Posterior vena cava (tissue), 2 donors: ENCODE data around the gene TRPC6. TPM values are rescaled to one million over a fixed set of nuclear protein-coding genes. Genes with fewer than 3 reads are reported as not detected.
"Not testable (repeated sequence)": the region's sequence is repeated elsewhere in the genome, so short reads cannot be mapped to it uniquely, and the experiment has no call there.

ENCODE experiments used
- DNase-seq: peaks from one replicate; pipeline ENCODE4 v3.0.0-alpha.2; 2020; ENCODE audit warnings: low spot score
- intact Hi-C, 2 donors: fragments of 100-400 bp; cut with DNase I; formaldehyde crosslinking; loops; one replicate each; pipeline versions ENCODE4 v1.14.1 to v1.14.2; 2022 to 2023
- total RNA-seq, 2 donors: library from RNA; stranded (reverse); fragmentation: NEBNext Ultra II Directional; extraction: Animal tissue kit (Norgen Biotek cat#: 25700); gene quantifications; one replicate each; pipeline ENCODE4 v1.2.1, GENCODE V29; 2021
- donor health status: DM: yes; HTN: yes; CAD: no.
- donor health status: DM: yes; HTN: yes; CAD: no.

Gene TRPC6
- total RNA-seq, 2 donors from 2014 or later, result 2.4 to 2.7 TPM

DNA sequence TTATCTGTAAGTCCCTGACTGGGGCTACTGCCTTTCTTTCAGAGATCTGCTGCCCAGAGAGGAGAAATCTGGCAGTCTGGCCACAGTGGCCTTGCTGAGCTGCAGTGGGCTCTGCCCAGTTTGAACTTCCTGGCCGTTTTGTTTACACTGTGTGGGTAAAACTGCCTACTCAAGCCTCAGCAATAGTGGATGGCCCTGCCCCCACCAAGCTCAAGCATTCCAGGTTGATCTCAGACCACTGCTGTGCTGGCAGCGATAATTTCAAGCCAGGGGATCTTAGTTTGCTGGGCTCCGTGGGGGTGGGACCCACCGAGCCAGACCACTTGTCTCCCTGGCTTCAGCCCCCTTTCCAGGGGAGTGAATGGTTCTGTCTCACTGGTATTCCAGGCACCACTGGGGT lies 117.5 kb downstream of the TRPC6 start:
- DNase-seq, result no peak
- intact Hi-C loops, result no loop called here

DNA sequence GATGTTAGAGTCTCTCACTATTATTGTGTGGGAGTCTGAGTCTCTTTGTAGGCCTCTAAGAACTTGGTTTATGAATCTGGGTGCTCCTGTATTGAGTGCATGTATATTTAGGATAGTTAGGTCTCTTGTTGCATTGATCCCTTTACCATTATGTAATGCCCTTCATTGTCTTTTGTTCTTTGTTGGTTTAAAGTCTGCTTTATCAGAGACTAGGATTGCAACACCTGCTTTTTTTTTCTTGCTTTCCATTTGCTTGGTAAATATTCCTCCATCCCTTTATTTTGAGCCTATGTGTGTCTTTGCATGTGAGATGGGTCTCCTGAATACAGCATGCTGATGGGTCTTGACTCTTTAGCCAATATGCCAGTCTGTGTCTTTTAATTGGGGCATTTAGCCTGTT lies 119.4 kb downstream of the TRPC6 start:
- intact Hi-C loops, DNase-seq: not testable (repeated sequence)

DNA sequence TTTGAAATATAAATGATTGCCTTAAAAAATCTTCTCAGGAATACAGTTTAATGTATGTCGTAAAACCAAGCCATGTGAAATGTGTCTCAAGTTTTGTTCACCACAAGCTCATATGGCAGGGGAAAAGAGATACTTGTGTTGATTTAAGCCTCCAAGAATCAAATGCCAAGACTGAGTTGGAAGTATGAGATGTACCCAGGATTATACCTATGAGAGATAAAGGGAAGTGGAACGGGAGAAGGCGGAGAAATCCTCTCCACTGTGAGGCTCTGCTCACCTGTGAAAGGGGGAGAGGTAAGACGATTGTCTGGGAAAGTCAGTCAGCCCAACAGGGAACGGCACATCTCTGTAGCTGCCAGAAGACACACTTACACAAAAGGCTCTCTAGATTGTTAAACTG lies 124.8 kb downstream of the TRPC6 start:
- no peak for DNase-seq
- intact Hi-C loops, result no loop called here

DNA sequence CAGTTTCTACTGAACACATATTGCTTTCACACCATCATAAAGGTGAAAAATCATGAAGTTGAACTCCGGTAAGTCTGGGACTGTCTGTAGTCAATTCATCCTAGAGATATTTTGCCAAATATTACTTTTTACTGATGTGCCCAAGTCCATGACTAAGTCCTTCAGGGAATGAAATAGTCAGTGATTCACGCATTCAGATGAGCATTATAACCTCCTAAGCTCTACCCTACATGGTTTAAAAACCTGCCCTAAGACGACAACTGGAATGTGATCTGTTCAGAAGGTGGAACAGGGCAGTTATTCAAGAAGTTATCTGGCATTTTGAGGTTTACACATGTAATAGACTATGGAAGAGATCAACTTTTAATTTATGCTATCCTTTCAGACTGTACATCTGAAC lies 125.6 kb downstream of the TRPC6 start:
- DNase-seq, result no peak
- intact Hi-C loops, result no loop called here

DNA sequence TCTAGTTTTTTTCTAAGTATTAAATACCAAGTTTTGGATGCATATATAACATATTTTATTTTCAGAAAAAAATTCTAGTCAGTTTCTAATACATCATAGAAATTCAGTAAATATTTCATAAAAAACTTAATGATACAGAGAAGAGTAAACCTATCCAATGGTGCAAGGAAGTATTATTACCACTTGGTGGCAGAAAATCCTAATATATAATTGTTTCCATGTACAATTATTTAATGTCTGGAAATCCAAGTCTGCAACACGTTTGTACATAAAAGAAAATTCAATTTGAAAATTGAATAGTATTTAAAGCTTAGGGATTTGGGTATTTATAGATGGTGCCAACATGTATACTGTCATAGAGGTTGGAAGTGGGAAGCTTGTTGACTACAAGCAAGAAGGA lies 127.0 kb downstream of the TRPC6 start:
- DNase-seq, result no peak
- intact Hi-C loops, result no loop called here

DNA sequence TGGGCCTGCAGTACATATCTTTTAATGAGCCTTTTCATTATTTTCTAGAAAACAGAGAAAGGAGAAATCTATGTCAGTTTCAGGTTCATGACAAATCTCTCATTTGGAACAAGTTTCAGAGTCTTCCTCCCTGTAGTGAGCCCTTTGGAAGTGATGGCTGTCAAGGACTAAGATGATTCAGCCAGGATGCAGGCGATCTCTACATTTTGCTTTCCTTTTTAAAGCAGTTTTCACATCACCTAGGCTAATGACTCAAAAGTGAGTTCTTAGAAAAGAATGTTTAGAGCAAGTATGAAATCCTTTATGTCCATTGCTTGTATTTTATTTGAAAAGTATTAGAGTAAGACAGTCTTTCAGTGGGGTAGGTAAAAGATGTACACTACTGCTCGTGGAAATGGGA lies 130.1 kb downstream of the TRPC6 start:
- DNase-seq, result no peak
- intact Hi-C loops, result no loop called here

DNA sequence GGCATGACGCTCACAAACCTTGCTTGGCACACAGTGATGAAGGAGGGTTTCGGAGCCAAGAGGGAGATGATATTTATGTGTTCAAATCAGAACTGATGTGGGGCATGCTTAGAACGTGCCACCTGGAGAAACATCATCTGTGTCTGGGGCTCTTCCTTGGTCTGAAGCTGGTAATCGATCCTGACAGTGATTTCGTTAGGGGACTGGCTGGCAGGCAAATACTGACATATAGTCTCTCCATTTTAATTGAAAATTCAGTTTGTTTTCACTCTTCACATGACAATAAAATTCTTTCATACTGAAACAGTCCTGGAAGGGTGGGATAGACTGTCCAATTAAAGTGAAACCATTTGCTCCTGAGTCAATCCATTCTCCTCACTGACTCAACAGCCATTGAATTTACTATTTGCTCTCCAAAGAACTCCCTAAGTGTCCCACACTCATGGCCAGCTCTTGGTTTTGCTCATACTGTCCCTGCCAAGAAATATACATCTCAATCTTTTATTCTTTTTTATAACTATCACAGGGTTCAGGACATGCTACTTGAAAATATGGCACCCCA lies 134.8 kb downstream of the TRPC6 start:
- DNase-seq, result no peak
- intact Hi-C loops, result loop anchor here in 1 of 2 donors (10.0 kb wide), 1 partner anchor 396 kb away; no protein-coding TSS in a partner anchor

DNA sequence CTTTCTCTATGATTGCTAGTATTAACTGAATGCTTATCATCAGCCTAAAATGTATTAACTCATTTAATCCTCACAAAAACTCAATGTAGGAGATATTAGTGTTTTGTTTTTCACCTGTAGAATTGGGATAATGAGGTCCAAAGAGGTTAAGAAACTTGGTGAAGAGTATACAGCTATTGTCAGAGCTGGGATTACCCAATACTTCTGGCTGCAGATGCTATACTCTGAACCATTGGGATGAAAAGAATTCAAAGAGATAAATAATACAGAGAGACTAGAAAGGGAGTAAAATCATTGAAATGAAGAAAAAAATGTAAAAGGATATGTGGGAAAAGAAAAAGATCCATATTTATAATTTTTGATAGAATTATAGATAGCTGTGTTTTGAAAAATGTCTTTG lies 137.1 kb downstream of the TRPC6 start:
- intact Hi-C loops, result loop anchor here in 1 of 2 donors (10.0 kb wide), 1 partner anchor 398 kb away; no protein-coding TSS in a partner anchor
- no peak for DNase-seq

DNA sequence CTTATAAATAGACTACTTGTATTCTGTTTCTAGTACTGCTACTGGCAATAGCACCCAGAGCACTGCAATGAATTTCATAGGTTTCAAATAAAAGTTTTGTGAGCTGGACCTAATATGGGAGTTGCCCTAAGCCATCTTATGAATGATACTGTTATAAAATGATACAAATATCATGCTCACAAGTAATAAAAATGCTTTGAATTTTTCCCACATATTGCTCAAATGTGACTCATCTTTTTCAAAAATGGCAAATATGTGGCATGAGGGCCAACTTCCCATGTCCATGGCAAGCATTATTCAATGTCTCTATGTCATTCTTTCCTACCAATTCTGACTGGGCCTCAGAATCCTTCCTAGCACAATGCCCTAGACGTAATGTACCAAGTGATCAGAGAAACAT lies 137.6 kb downstream of the TRPC6 start:
- intact Hi-C loops, result loop anchor here in 1 of 2 donors (10.0 kb wide), 1 partner anchor 399 kb away; no protein-coding TSS in a partner anchor

DNA sequence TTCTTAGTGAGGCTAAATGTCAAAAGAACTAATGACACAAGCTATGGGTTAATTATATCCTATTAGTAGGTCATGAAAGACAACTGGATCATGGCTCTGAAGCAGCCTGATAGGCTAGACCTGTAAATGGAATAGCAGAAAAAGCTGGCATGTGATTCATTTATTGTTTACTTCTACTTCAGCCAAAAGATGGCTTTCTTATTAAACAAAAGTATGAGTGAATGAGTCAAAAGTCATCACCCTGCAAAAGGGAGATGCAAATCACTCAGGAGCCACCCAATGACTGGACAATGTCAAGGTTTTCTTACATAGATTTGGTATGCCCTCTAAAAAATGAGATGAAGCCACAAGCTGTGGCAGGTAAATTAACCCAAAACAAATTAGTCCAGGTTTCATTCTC lies 138.0 kb downstream of the TRPC6 start:
- DNase-seq, result no peak
- intact Hi-C loops, result loop anchor here in 1 of 2 donors (10.0 kb wide), 1 partner anchor 399 kb away; no protein-coding TSS in a partner anchor

More for the DNA sequence above, 137.6 kb downstream of the TRPC6 start:
- DNase-seq, result no peak

DNA sequence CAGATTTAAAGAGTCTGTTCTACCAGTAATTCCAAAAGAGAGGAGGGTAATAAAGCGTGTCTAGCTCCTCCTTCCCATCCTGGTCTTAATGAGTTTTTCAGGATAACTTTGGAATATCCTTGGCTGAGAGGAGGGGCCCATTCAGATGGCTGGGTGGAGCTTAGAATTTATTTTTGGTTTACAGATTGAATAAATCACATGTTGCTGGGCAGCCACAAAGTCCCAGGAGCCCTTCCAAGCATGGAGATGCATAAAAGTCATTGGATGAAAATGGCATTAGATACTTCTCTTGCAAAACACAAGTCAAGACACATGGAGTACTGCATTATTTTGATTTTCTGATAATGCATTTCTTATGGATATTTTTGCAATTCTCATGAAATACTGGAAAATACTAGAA lies 139.0 kb downstream of the TRPC6 start:
- no peak for DNase-seq
- intact Hi-C loops, result loop anchor here in 1 of 2 donors (10.0 kb wide), 1 partner anchor 400 kb away; no protein-coding TSS in a partner anchor

DNA sequence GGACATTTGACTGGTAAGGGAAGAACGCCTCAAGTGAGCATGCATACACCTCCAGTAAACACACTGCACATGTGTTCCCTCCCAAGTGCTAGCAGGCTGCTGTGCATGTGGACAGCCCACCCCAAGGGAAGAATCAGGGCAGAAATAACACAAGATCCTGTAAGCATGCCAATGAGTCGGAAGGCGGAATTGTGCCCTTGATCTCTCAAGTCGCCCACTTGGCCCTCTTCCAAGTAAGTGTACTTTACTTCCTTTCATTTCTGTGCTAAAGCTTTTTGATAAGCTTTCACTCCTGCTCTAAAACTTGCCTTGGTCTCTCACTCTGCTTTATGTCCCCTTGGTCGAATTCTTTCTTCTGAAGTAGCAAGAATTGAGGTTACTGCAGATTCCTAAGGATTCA lies 139.6 kb downstream of the TRPC6 start:
- no peak for DNase-seq
- intact Hi-C loops, result loop anchor here in 1 of 2 donors (10.0 kb wide), 1 partner anchor 401 kb away; no protein-coding TSS in a partner anchor

DNA sequence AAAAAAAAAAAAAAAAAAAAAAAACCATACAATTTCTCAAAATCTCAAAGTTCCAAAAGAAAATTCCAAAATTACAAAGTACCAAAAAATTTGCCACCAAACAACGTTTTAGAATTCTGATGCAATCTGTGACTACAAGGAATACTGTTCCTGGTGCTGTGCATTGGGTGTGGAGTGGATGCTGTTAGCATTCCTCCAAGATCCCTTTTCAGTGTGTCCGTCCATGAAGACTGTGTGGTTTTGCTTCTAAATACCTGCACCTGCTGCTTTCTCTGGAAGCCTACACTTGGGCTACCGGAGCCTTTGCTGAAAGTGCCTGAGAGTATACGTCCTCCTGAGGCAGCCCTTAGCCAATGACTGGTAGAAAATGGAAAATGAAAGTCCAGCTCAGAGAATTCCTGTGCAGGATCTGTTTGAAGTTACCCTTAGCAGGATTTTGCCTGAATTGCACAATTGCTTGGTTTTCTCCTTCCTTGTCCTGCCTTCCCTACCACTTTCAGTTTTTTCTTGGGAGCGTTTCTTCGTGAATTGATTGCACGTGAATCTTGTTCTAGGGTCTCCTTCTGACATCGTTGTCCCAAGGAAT lies 140.8 kb downstream of the TRPC6 start:
- intact Hi-C loops, result loop anchor here in 1 of 2 donors (10.0 kb wide), 1 partner anchor 402 kb away; no protein-coding TSS in a partner anchor
- DNase-seq, result no peak

DNA sequence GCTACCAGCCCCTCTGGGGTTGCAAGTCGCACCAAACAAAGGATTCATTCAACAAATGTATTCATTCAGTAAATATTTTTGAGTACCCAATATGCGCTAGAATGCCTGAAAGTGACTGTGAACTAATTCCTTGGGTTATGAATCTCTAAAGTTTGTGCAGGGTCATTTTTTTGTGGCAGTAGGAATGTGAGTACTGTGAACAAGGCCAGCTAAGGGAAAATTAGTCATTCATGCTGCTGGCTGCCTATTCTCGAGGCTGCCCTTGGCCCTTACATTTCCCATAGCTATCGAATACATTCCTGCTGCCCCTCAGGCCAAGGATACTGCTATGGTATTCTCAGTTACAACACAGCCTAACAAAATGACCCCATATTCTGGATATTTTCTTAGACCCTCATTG lies 141.6 kb downstream of the TRPC6 start:
- no peak for DNase-seq
- intact Hi-C loops, result loop anchor here in 1 of 2 donors (10.0 kb wide), 1 partner anchor 403 kb away; no protein-coding TSS in a partner anchor

DNA sequence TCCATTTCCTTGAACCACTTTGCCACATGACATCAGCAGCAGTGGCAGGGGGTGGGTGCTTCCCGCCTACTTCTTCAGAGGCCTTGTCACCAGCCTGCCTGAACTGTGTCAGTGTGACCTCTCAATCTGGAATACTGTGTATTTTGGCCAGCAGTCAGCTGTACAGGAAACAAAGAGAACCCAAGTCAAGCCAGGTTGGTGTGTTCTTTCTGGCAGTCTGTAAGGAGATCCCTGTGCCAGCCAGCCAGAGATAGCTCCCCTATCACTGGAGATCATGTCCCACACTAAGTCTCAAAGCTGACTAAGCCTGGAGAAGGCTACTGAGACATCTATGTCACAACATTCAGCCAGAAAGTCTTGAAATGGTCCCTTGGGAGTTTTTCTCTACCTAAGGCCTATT lies 142.1 kb downstream of the TRPC6 start:
- intact Hi-C loops, result loop anchor here in 1 of 2 donors (10.0 kb wide), 1 partner anchor 403 kb away; no protein-coding TSS in a partner anchor

DNA sequence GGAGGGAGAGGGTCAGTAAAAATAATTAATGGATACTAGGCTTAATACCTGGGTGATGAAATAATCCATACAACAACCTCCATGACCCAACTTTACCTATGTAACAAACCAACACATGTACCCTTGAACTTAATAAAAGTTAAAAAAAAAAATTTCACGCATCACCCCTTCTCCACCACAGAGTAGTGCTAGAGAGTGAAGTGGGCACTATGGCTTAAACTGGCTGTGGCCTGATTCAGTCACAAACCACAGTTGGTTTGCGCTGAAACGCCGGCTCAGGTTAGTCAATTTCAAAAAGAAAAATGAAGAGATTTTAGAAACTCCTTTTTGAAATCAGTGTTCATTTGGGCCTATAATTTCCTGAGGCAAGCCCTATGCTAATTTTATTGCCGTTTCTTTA lies 144.3 kb downstream of the TRPC6 start:
- intact Hi-C loops, result no loop called here
- DNase-seq, result no peak

More for the DNA sequence above, 142.1 kb downstream of the TRPC6 start:
- no peak for DNase-seq

DNA sequence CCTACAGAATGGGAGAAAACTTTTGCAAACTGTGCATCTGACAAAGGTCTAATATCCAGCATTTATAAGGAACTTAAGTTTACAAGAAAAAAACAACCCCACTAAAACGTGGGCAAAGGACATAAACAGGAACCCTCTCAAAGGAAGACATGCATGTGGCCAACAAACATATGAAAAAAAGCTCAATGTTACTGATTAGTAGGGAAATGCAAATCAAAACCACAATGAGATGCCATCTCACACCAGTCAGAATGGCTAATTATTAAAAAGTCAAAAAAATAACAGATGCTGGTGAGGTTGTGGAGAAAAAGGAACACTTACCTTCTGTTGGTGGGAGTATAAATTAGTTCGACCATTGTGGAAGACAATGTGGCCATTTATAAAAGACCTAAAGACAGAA lies 145.1 kb downstream of the TRPC6 start:
- intact Hi-C loops, DNase-seq: not testable (repeated sequence)

DNA sequence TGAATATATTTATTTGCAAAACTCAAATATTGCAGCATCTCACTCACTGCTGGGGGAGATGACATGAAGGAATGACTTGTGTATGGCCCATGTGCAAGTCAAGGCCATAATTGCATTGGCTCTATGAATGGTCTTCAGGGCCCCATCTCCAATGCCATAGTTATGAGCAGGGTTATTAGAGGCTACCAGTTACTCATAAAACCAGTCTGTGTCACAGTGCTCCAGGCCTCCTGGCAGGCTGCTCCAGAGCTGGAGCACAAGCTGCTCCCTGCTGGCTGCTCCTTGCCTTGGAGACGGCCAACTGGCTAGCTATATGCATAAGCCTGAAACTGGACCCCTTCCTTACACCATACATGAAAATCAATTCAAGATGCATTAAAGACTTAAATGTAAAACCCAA lies 145.7 kb downstream of the TRPC6 start:
- intact Hi-C loops, result no loop called here
- DNase-seq, result no peak

DNA sequence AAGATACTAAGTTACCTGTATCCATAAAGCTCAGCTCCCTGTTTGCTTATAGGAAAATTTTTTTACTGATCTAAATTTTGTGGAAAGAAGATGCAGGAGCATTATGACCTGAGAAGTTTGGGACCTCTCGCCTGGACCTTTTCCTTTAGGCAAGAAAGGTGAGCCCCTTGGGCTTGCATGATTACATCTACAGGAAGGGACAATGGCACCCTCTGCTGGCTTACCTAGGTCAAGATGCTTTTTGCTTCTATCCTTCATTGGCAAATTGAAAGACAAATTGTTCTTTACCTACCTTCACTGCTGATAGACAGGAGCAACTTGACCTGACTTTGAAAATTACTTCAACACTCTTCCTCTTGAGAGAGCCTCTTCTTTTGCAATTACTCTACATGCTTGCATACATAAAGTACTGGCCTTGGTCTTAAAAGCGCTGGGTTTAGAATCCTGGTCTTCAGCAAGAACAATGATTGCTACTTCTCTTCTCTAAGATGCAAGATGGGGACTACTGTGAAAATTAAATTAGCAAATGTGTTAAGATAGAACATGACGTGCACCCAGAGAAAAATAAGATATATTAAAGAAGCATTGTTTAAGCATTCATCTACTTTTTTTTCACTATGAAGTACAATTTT lies 147.2 kb downstream of the TRPC6 start:
- DNase-seq, result no peak

DNA sequence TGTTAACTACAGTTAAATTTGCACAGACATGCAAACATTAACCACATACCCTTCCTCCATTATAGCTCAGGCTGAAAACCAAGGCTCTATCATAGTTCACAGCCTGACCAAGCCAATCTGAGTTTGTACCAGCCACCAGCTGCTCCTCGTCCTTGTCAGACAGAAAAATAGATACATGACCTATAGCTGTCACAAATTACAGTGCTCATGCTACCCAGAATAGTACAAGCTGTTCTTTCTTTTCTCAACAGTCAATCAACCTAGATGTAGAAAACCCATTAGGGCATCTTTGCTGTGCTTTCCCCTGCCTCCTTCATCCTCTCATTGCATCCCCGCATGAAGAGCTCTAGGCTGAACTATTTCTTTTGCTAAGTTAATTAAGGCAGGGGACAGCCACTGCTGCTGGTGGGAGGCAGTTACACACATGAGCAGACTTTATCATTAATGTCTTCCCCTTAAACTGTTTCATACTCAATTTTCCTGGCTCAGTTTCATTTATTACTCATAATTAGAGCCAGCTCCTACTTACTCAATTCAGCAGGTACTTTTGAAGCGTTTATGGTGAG lies 148.3 kb downstream of the TRPC6 start:
- intact Hi-C loops, result no loop called here
- no peak for DNase-seq

More for the DNA sequence above, 147.2 kb downstream of the TRPC6 start:
- intact Hi-C loops, result no loop called here
